Stimulated activated CD4-positive, alpha-beta T cell treated with anti-CD3 and anti-CD28 coated beads, Interleukin-15, amount 100 ng/mL, for 48 hours (primary cell): Measurements from ENCODE around the gene BMPR1B.
A peak's percentile ranks its signal among the peaks of the same experiment; 100 is the strongest.
"Not testable (repeated sequence)": the region's sequence is repeated elsewhere in the genome, so short reads cannot be mapped to it uniquely, and the experiment has no call there.

Experiments used
- DNase-seq, 2 donors: peaks; one replicate each; pipeline ENCODE4 v3.0.0-alpha.2; 2020; ENCODE audit warnings: low read depth in 2 of 2

The BMPR1B gene

DNA sequence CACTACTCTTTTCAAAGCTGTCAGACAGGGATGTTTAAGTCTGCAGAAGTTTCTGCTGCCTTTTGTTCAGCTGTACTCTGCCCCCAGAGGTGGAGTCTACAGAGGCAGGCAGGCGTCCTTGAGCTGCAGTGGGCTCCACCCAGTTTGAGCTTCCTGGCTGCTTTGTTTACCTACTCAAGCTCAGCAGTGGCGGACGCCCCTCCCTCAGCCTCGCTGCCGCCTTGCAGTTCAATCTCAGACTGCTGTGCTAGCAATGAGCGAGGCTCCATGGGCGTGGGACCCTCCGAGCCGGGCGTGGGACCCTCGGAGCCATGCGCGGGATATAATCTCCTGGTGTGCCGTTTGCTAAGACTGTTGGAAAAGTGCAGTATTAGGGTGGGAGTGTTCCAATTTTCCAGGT lies 381.7 kb downstream of the BMPR1B start:
- DNase-seq, result not testable (repeated sequence)

DNA sequence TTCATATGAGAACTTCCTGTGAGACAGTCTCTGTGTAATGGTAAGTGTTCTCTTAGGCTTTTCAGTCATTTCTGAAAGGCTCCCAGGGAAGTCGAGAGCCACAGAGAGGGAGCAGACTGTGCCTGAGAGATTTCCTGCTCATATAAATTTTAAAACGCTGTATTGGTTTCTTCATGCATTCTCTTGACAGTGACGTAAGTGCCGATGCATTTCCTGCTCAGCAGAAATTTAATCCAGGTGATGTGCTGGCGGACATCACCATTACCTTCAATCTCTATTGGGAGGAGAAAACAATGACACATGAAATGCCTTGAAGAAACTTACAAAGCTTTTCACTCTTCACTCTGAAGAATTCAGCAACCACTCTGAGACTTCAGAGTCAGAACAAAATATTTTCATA lies 383.6 kb downstream of the BMPR1B start:
- DNase-seq, result no peak

DNA sequence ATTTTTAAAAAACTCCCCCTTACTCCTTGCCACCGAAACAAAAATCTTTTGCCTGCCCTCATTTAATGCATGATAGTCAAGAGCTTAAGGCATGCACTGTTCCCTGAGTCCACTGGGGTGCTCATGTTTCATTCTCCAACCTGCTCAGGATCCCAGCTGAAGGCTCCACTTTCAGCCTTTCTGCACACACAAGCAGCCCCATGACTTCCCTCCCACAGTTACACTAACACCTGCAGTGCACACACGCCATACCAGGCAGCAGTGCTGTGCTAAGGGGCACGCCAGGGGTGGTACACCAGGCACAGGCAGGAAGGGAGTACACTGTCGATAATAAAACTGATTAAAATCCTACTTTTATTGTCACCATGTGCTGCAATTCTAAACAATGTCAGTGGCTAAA lies 385.2 kb downstream of the BMPR1B start:
- no peak for DNase-seq

DNA sequence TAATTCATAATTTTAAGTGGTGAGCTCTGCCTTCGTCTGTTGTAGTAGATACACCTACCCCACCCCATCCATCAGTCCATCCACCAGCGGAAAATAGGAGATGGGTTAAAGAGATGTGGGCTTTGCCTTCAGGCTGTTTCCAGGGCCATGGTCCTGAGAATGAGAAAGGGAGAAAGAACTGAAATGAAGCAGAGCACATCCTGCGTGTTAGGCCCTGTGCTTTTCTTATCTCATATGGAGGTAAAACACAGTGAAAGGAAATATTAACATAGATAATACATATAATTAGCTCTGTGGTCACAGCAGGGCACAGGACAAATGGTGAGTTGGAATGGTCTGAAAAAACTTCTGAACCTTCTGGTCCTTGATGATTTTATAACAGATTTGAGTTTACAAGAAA lies 393.5 kb downstream of the BMPR1B start:
- DNase-seq, result no peak

DNA sequence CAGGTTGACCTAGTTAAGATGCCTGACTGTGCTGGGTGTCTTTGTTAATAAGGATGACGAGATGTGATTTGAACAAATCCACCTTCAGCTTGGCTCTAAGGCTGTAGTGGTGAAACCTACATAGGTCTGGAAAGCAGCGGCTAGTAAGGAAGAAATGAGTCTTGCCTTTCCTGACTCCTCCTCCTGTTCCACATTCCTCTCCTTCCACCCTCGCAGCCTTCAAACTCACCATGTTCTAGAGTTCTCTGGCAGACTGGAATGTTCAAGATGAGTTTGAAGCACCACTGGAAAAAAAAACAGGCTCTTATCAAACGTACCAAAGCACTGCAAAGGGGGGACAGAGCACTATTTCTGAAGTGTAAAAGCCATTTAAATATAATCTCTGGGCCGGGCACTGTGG lies 395.4 kb downstream of the BMPR1B start:
- no peak for DNase-seq

DNA sequence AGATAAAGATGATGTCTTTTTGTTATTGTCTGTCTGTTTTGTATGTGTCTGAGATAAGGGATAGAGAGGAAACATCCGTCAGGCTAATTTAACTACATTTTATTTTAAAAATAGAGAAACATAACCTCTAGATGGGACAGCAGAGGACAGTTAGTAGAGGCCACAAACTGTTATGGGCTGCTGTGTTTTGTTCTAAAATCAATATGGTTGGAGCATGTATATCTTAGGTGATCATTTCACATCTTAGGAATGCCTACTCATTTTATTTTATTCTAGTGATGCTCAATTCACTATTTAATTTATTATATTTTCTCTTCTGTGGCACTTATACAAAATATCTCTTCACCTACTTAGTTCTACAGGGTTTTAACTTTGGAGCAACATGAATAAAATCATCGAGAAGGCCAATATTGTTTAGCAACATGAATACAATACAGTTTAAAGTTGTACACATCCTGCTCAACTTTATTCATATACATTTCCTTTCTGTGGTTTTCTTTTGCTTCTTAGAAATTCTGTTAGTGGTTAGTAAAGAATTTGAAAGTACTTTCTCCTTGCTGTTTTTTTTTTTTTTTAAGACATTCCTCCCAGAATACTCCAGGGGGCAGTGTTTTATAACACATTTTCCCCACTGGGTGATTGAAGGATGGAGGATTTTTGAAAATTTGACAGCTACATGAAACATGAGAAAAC lies 398.1 kb downstream of the BMPR1B start:
- no peak for DNase-seq

DNA sequence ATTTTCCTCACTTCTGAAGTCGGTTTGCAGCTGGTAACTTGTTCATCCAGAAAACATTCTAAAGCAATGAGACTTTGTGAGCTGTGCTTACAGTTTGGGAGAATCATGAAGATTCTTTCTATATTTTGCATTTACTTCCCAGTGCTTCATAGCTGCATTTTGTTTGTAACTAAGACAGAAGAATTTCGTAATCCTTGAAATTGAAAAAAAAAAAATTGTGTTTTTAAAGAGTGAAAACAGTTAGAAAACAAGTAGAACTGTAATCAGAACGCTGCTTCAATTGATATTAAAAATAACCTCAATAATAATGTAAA lies 398.7 kb downstream of the BMPR1B start:
- no peak for DNase-seq

DNA sequence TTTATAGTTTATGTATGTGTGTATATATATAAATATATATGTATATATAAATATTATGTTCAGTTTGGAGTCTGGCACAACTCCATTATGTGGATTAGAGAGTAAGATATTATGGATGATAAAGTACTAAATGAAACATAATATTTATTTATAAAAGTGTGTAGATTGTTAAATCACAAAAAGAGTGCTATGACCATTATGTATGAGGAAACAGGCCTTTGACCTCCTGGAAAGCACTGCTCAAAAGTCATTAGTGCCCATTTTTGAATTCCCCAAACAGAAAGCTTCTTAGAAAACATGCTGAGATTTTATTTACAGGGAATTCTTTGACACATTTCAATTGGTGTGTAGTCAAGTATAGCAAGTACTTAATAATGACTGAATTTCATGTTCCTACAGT lies 399.8 kb downstream of the BMPR1B start:
- no peak for DNase-seq

DNA sequence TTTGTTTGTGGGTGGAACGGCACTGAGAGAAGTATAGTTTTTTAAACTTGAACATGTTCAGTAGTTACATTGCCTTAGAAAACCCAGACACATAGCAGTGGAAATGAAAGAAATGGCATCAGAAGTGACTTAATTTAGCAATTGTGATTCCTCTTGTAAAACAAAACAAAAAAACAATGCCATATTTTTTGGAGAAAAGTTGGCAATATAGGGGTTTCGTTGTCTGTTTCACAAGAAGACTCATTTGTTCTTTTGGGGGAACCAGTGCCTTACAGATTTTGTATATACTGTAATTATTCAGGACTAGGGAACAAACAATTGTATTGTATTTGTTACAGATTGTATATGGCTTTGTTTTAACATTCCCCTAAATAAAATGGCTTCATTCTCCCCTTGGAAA lies 400.3 kb downstream of the BMPR1B start:
- no peak for DNase-seq

DNA sequence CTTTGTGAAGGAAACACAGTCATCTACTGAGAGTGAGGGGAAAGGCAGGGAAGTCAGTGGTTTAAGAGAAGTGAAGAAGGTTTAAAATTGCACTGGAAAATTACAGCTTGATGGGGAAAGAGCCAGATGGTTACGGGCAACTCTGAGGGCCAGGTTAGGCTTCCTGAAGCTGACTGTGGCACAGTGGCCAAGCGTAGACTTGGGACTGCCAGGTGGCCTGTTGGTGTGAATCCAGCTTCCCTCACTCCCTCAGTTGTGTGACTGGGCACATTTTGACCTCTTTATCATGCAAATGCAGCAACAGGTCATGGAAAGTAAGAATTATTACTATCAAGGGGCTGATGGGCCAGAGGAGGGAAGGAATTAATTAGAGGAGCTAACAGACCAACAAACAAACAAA lies 400.9 kb downstream of the BMPR1B start:
- no peak for DNase-seq

DNA sequence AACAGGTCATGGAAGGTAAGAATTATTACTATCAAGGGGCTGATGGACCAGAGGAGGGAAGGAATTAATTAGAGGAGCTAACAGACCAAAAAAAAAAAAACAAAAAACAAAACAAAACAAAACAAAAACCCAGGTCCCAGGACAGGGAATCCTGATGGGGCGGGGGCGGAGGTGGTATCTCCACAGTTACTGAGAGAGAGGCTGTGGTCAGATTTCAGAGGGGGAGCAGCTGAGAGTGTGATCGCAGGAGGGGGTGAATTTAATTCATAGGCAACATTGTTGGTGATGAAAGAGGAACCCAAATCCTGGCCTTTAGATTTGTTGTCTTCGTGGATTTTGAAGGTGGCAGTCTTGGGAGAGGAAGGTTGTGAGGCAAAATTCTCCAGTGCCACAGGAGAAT lies 401.6 kb downstream of the BMPR1B start:
- no peak for DNase-seq

DNA sequence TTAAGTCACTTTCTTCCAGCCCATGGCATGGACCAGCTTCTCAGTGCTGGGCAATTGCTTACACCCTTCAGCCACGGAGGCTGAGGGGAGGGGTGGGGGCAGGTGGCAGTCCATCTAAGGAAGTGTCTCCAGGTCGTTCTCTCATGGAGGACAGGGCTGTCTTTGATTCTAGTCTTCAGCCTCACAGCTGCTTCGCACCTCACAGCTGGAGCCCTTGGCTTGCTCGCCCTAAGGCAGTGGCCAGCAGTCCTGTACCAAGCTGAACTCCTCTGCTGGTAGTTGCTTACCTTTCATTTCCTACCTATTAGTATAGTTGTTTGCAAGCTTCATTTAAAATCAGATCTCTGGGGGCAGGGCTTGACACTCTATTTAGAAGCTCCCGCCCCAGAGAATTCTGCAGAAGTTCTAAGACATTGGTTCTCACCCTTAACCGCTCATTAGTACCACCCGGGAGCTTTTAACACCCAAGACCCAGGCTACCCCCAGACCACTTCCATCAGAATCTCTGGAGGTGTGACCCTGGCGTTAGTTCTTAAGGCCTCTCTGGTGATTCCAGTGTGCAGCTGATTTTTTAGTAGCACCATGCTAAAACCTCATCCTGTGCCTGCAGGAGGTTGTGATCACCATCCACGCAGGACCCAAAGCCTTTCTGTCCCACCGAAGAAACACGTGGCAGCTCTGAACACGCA lies 404.2 kb downstream of the BMPR1B start:
- DNase-seq, result no peak

DNA sequence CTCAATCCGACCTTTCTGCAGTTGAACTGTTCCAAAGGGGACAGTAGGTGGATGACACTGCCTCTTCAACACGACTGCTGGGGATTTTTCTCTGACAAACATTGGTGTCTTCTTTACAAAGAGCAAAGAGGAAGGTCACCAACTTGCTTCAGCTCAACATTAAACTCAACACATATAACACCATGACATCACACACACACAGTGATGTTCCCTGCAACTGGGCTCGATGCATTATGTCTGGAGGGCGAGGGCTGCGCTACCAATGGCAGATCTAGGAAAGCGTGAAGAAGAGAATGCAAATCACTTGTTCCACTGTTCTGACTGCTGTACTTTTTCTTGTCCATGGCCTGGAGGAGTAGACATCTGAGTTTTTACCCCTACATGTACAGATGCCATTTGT lies 405.1 kb downstream of the BMPR1B start:
- no peak for DNase-seq

DNA sequence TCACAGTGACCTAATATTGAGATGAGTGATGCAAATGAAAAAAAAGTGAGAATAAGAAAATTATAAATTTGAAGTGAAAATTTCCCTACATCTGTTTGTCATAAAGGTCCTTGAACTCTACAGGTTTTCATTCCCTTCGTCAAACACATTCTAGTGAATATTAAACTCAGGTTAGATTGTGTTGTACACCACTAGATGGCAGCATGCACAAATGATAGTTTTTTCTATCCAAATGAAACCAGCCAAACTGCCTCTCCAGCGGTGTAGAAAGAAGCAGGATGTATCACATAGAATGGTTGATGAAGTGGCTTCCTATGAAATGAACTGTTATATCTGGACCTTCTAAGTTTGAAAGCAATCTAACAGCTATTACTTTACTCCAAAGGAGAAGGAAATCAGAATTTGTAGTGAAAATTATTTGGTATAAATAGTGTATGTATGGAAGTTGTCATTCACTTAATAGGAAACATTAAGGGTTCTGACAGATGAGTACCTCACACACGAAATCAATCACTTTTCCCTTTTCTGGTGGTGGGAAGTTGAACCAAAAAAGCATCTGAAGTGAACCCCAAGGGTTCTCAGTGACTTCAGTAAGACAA lies 408.3 kb downstream of the BMPR1B start:
- peak in 1 of 2 donors; percentile 7 for DNase-seq

DNA sequence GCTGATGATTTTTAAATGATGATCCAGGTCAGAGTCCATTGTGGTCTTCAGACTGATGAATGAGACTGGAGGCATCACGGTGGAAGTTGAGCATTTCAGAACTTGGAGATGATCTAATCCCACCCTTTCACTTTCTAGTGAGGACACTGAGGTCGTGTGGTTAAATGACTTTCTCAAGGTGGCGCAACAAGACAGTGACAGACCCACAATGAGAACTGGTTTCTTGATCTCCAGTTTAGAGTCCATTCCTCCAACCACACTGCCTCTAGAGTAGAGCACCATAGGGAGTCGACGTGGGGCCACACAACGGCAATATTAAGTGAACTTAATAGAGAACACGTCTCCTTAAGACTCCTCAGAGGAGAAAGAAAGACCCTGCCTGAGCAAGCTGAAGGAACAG lies 410.1 kb downstream of the BMPR1B start:
- DNase-seq, result no peak

DNA sequence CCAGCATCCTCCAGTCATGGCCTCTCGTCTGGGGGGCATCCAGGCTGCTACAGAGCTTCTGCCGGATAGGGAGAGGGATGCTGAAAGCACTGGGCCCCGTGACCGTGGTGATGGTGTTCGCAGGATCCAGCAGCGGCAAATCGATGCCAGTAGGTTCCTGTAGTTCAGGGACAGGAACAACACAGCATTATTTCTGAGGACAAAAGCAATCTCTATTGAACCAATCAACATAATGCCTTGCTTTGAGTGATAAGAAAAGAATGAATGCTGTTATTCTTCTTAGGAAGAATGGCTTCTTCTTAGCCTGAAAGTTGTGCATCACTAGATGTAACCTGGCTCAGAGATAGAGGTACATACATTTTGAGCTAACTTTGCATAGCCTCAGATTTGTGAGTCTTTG lies 412.4 kb downstream of the BMPR1B start:
- no peak for DNase-seq

DNA sequence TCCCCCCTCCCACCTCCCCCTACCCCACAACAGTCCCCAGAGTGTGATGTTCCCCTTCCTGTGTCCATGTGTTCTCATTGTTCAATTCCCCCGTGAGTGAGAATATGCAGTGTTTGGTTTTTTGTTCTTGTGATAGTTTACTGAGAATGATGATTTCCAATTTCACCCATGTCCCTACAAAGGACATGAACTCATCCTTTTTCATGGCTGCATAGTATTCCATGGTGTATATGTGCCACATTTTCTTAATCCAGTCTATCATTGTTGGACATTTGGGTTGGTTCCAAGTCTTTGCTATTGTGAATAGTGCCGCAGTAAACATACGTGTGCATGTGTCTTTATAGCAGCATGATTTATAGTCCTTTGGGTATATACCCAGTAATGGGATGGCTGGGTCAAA lies 413.6 kb downstream of the BMPR1B start:
- not testable (repeated sequence) for DNase-seq

DNA sequence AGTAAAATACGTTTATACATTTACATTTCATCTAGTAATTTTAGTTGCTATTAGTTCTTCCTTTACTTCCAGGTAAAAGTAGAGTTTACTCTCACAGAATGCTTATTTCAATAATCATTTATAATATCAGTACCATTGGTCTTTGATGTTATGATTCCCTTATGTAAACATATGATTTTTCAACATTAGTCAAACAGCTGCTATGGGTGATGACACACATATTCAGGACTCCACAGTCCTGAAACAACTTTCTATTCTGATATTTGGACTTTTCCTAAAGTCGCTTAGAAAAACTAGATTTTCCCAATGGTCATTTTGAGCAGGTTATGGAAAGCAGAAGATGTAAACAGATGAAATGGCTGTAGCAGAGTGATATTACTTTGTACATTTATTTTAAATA lies 421.2 kb downstream of the BMPR1B start:
- no peak for DNase-seq

DNA sequence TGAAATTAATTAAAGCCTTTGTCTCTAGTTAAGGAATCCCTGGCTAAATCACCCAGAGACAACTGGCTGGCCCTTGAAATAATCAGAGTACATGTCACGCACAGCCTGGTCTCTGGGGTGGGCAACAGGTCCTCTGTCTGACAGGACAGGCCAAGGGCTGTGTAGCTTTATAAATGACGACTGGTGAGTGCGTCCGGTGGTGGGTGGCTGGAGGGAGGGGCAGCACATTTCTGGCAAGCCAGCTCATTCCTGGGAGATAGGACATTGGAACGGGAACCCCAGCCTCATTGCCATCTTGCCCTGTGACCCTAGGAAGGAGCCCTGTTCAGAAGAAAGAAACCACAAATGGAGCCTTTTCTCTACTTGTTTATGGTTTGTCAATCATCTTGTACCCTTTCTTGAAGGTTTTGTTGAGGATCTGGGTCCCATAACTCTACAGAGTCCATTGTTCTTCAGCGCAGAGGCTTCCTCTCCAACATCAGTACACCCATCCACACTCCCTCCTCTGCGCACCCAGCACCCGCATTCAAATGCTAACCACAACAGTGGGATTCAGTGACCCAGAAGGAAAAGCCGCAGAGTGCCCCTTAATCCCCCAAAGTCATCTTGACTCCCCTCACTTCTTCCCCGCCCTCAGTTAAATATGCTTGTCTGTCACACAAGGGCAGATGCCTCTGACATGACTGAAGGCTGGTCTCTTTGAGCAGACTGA lies 422.9 kb downstream of the BMPR1B start:
- no peak for DNase-seq

DNA sequence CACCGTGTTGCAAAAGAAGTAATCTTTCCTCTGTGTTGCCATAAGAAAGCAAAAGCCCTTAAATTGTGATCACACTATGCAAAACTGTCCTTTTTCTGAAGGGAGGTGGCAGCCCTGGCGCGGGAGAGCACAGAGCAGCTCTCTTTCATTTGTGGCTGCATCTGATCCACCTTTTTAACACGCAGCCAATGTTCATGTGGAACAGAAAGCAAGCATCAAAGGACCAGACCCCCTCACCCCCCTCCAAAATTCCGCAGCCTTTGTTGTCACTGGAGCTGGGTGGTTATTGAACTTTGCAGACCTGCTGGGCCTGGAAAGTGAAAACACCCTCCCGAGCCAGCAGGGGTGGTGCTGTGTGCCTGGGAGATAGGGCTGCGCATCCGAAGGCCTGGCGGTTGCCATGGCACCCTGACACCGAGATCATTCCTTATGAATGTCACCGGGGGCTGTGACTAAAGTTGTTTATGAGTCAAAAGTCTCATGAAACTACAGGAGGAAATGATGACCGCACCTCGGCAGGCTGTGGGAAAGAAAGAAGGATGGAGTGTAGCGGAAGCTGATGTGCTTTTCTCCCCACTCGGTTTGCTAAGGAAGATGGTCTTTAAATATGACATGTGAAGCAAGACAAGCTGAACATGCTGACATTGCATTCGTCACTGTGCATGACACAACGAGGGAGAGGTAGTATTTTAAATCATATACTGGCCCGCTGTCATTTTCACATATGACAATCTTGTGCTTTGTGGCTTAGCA lies 423.7 kb downstream of the BMPR1B start:
- peak in 1 of 2 donors; percentile 9 for DNase-seq

DNA sequence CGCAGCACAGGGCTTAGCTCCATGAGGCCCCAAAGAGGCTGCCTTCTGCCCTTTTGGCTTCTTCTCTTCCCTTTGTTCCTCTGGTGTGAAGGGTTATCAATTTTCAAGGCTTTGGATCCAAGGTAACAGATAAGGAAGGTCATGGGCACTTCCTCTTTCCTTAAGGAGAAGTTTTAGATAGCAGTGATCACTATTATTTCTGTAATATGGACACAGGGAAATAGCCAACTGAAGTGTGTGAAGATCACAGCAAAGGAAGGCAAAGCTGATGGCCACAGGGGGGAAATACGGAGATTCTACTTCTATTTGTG lies 424.2 kb downstream of the BMPR1B start:
- no peak for DNase-seq

DNA sequence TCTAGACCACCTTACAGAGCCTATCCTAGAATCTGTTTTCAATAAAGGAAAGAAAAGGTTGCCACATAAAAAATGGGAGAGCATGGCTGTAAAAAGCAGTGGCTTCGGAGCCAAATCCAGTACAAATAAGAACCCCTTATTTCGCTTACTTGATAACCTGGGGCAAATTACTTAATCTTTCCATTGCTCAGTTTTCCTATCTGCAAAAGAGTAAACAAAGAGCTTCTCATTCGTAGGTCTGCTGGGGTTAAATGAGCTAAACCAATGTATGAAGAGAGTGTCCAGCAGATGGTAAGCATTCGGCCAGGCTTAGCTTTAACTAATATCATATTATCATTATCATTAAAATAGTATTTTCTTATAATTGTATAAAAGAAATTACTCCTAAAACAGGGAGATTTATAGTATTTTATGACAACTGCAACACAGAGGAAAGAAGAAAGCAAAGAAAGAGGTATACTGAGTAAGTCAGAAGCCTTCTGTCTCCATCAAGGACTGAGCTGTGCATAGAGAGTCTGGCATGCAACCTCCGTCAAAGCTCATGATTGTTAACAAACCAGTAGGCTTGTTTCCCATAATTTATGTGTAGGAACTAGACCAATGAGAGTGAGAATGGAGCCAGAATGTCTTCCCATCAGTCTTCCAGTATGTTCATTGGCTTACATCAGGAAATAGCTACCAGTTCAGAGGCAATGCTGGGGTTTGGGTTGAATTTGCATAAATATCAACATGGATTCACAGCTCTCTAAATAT lies 426.1 kb downstream of the BMPR1B start:
- DNase-seq, result no peak
